MM.1S (cell line): ENCODE data around the gene TSSK6.

Experiments used
- CTCF ChIP-seq: fragments of 300-600 bp; sonication (generic); IDR thresholded peaks from 2 replicates; pipeline ENCODE4 v1.5.1; 2016; ENCODE audit warnings: antibody characterized with exemption, low read length, mixed read lengths
- EZH2 ChIP-seq: fragments of 300-600 bp; sonication (generic); optimal IDR thresholded peaks from 2 replicates; pipeline ENCODE3; 2017; ENCODE audit warnings: low read depth, mild to moderate bottlenecking, antibody characterized with exemption, low read length, mixed read lengths
- EZH2phosphoT487 ChIP-seq: fragments of 300-600 bp; sonication (generic); IDR thresholded peaks from 2 replicates; pipeline ENCODE4 v1.6.1; 2018; ENCODE audit warnings: antibody characterized with exemption, low read length

GRCh38 chr19:19482809-19483596, 32.3 kb downstream of the TSSK6 start:
- TF ChIP-seq EZH2 (no peak), CTCF (no peak), EZH2phosphoT487 (no peak)
